GM12875 (cell line): ENCODE results near the gene TRAPPC2L.

Experiments
- H3K4me3 ChIP-seq: one replicate; pipeline ENCODE4 v1.5.1; 2011; ENCODE audit warnings: low read depth, low read length, control low read depth
- TF ChIP-seq, protein P1 (sequence below): IDR thresholded peaks from 2 replicates; pipeline ENCODE4 v1.5.1; 2011; ENCODE audit warnings: low read depth, mild to moderate bottlenecking, control low read depth, inconsistent platforms, low read length, moderate library complexity, borderline replicate concordance; ENCODE audit not compliant: insufficient read depth

Gene TRAPPC2L

DNA sequence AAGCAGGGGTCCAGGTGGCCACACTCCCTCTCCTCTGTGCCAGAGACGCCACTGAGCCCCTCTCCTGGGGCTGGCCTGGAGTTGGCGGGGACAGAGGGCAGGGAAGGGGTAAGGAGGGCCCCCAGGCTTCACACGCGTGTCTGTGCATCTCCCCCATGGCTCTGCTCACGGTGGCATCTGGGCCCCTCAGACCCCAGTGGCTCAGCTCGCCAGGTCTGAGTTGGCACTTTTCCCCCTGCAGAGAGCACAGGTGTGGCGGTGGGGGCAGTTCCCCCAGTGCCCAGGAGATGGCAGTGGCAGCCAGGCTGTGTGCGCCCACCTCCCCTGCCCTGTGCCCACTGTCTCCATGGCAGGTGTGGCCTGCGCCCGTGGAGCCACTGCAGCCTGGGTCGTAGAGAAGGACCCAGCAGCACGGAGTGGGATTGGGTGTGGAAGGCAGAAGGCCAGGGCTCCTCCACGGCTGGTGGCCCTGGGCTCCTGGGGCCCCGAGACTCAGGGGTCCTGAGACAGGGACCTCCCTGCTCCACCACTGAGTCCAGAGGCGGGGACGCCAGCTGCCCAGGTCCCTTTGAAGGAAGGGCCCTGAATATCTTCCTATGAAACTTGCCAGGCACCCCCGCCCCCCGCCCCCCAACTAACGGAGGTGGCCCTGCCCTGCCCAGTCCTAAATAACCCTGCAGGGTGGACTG, 40.9 kb upstream of the TRAPPC2L start:
- TF ChIP-seq, protein P1, sequence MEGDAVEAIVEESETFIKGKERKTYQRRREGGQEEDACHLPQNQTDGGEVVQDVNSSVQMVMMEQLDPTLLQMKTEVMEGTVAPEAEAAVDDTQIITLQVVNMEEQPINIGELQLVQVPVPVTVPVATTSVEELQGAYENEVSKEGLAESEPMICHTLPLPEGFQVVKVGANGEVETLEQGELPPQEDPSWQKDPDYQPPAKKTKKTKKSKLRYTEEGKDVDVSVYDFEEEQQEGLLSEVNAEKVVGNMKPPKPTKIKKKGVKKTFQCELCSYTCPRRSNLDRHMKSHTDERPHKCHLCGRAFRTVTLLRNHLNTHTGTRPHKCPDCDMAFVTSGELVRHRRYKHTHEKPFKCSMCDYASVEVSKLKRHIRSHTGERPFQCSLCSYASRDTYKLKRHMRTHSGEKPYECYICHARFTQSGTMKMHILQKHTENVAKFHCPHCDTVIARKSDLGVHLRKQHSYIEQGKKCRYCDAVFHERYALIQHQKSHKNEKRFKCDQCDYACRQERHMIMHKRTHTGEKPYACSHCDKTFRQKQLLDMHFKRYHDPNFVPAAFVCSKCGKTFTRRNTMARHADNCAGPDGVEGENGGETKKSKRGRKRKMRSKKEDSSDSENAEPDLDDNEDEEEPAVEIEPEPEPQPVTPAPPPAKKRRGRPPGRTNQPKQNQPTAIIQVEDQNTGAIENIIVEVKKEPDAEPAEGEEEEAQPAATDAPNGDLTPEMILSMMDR: peak; percentile 97

DNA sequence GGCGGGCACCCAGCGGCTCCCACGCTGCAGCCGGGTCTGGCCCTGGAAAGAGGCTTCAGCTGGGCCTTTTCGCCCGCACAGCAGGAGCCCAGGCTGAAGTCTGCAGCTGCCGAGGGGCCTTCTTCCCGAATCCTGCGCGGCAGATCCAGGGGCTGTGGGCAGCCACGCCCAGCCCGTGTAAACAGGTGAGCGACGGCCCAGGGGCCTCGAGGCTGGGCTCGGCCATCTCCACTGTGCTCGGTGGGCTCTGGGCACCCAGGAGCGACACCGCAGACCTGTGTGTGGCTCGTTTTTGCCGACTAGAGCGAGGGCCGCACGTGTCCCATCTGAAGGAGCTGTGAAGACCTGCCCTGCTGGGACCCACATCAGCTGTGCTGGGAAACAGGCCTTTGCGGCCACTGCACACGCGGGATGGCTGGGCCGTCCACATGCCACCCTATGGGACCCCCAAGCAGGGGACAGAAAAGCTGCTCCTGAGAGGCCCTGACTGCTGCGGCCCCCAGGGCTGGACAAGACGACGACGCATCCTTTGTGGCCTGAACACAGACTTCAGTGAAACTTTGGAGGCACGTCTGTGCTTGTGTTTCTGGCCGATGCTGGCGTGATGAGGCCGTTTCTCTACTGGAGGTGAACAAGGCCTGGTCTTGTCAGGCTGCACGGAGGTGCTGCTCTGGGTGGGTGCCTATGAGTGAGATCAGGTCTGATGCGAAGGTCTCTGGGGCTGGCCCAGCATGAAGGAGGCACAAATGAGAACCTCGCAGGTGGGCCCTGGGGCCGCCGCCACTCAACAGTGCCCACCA, 40.0 kb upstream of the TRAPPC2L start:
- TF ChIP-seq, protein P1: no peak
- no peak overlapping the region for H3K4me3 ChIP-seq

More for the DNA sequence above, 40.9 kb upstream of the TRAPPC2L start:
- no peak overlapping the region for H3K4me3 ChIP-seq

DNA sequence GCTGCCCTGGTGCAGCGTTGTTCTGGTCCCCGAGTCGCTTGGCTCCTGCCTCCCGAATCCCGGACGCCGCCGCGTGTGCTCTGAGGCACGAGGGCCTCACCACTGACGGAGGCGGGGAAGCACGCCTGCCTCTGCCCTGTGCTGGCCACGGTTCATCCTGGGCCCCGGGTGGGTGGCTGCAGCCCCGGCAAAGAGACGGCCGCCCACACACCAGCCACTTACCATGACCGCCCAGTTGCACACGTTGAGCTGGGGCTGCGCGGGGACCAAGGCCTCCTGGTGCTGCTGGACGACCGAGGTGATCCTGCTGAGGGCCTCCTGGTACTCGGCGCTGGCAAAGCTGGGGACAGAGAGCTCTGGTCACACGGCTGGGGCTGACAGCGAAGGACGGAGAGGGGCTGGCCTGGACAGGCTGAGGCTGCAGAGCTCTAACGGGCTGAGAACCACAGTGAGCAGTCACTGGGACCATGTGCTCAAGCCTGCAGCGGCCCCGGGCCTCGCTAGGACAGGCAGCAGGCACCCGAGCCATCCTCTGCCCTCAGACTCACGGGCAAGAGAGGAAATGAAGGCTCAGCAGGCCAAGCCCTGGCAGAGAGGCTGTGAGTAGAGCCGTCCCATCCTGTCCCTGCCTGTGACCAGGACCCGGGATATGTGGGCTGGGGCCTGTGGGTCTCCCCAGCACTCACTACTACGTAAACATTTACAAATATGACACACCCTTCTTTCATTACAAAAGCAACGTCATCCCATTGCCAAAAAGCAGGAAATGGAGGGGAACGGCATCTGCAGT, 38.9 kb upstream of the TRAPPC2L start:
- H3K4me3 ChIP-seq: no peak overlapping the region
- TF ChIP-seq, protein P1: no peak

DNA sequence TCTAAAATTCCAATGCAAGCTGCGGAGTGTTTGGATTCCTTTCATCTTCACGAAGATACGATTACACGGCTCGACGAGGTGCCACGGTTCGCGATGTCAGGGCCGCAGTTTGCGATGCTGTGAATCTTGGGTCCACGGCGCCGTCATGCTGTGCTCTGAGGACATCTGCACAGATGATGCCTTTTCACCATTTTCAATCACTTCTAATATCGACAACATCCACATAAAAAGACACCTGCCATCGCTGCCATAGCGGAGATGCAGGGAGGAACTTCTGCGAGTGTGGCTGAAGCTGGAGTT, 38.4 kb upstream of the TRAPPC2L start:
- TF ChIP-seq, protein P1: no peak
- no peak overlapping the region for H3K4me3 ChIP-seq

DNA sequence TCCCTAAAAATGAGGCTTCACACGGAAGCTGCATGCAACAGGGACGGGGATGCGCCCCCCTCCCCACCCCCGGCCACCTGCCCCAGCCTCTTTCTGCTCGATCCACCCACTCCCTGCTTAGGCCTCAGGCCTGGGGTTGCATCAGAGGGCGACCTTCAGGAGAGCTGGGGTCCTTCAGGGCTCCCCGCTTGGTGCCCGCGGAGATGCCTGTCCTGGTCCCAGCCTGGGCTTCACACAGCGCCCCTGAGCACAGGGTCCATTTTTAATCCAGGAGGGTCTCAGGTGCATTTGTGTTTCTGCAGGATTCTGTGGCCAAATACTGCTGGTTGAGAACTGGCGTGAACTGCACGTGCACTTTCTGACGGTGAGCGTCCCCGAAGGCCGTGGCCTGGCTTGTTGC, 37.8 kb upstream of the TRAPPC2L start:
- no peak overlapping the region for H3K4me3 ChIP-seq
- TF ChIP-seq, protein P1: no peak

- no peak overlapping the region for H3K4me3 ChIP-seq
- TF ChIP-seq, protein P1: no peak
Observed at GRCh38 chr16:88820385-88821025, 36.4 kb upstream of the TRAPPC2L start.
